Activated CD8-positive, alpha-beta memory T cell treated with anti-CD3 and anti-CD28 coated beads, Interleukin-2, amount 10 ng/mL, durations not matched to agents 7 days and 5 days (primary cell): ENCODE data around the gene FHOD1. TPM values are rescaled to one million over a fixed set of nuclear protein-coding genes. Genes with fewer than 3 reads are reported as not detected.

Source experiments
- ATAC-seq: fragments of 150-1000 bp; cut with Tn5 transposase; one replicate; pipeline ENCODE4 v1.10.0; 2021; ENCODE audit warnings: moderate library complexity
- CTCF ChIA-PET: fragments of 350-600 bp; sonication (Branson Sonifier 250); formaldehyde crosslinking; loops from one replicate; lab custom pipeline; 2021; ENCODE audit warnings: antibody characterized with exemption; lab: Charles Lee
- DNase-seq: peaks from one replicate; pipeline ENCODE4 v3.0.0-alpha.2; 2020
- H3K27ac Mint-ChIP-seq: one replicate; pipeline ENCODE4 v1.8.0; 2021; ENCODE audit warnings: mild to moderate bottlenecking, mixed read lengths
- H3K27me3 Mint-ChIP-seq: one replicate; pipeline ENCODE4 v1.8.0; 2021; ENCODE audit warnings: mixed read lengths
- H3K36me3 Mint-ChIP-seq: one replicate; pipeline ENCODE4 v1.8.0; 2021; ENCODE audit warnings: mild to moderate bottlenecking, mixed read lengths
- H3K4me1 Mint-ChIP-seq: one replicate; pipeline ENCODE4 v1.8.0; 2021; ENCODE audit warnings: mixed read lengths
- H3K4me3 Mint-ChIP-seq: one replicate; pipeline ENCODE4 v1.8.0; 2021; ENCODE audit warnings: mild to moderate bottlenecking, moderate library complexity, mixed read lengths
- H3K9me3 Mint-ChIP-seq: one replicate; pipeline ENCODE4 v1.8.0; 2022; ENCODE audit warnings: low read depth, mixed read lengths
- total RNA-seq, 2 experiments: library from RNA; stranded (reverse); gene quantifications; one replicate each; pipeline ENCODE4 v1.2.3, GENCODE V29; 2021

The FHOD1 gene
- total RNA-seq, 2 experiments from 2014 or later = 101 to 111 TPM

GRCh38 chr16:67230809-67231660, 16.2 kb downstream of the FHOD1 start:
- H3K36me3 Mint-ChIP-seq = peaks cover 30% of the 10 kb centered on the region
- H3K27me3 Mint-ChIP-seq = no peaks in the 10 kb centered on the region
- H3K27ac Mint-ChIP-seq = peak overlapping the region; percentile 54
- no peak overlapping the region for H3K4me3 Mint-ChIP-seq
- H3K4me1 Mint-ChIP-seq = peaks cover 26% of the 10 kb centered on the region
- CTCF ChIA-PET = interaction anchor here (1.3 to 1.5 kb wide), 2 partner anchors 12 to 16 kb away, joined by 4 to 6 read pairs; partner anchors contain the start of gene FHOD1
- no peak for DNase-seq
- ATAC-seq = no peak
- H3K9me3 Mint-ChIP-seq = no peaks in the 10 kb centered on the region

GRCh38 chr16:67229906-67230808, 17.1 kb downstream of the FHOD1 start:
- CTCF ChIA-PET = no interaction called here
- DNase-seq (no peak), ATAC-seq (no peak)
- Mint-ChIP-seq H3K4me3 (no peak overlapping the region), H3K36me3 (peaks cover 29% of the 10 kb centered on the region), H3K27me3 (no peaks in the 10 kb centered on the region), H3K4me1 (peaks cover 33% of the 10 kb centered on the region), H3K27ac (no peak overlapping the region), H3K9me3 (no peaks in the 10 kb centered on the region)

- ATAC-seq (no peak), DNase-seq (no peak)
- CTCF ChIA-PET = interaction anchor here (3.2 kb wide), 1 partner anchor 17 kb away, joined by 41 read pairs; the partner anchor contains the start of gene FHOD1
- Mint-ChIP-seq H3K4me1 (peaks cover 44% of the 10 kb centered on the region), H3K9me3 (no peaks in the 10 kb centered on the region), H3K36me3 (peaks cover 29% of the 10 kb centered on the region), H3K4me3 (no peak overlapping the region), H3K27me3 (no peaks in the 10 kb centered on the region), H3K27ac (no peak overlapping the region)
Measured at GRCh38 chr16:67228905-67229304, 18.4 kb downstream of the FHOD1 start.

- Mint-ChIP-seq H3K27me3 (no peaks in the 10 kb centered on the region), H3K4me1 (peaks cover 50% of the 10 kb centered on the region), H3K9me3 (no peaks in the 10 kb centered on the region), H3K4me3 (peak overlapping the region; percentile 98), H3K36me3 (peaks cover 29% of the 10 kb centered on the region), H3K27ac (peak overlapping the region; percentile 96)
- CTCF ChIA-PET = interaction anchor here (1.6 to 3.2 kb wide), 6 partner anchors 8 to 43 kb away, joined by 4 to 41 read pairs (median 8); partner anchors contain the start of genes E2F4, ELMO3 and FHOD1
- ATAC-seq (no peak), DNase-seq (no peak)
Measured at GRCh38 chr16:67228034-67228785, 19.1 kb downstream of the FHOD1 start.

- Mint-ChIP-seq H3K4me1 (peaks cover 50% of the 10 kb centered on the region), H3K27me3 (no peaks in the 10 kb centered on the region), H3K4me3 (peak overlapping the region; percentile 98), H3K9me3 (no peaks in the 10 kb centered on the region), H3K36me3 (peaks cover 27% of the 10 kb centered on the region), H3K27ac (peak overlapping the region; percentile 96)
- CTCF ChIA-PET = interaction anchor here (0.8 to 3.2 kb wide), 13 partner anchors 9 to 278 kb away, joined by 3 to 41 read pairs (median 5); partner anchors contain the start of genes E2F4, ELMO3, FBXL8 and FHOD1
- ATAC-seq (no peak), DNase-seq (no peak)
Measured at GRCh38 chr16:67227567-67227921, 19.7 kb downstream of the FHOD1 start.

- ATAC-seq (peak; percentile 98), DNase-seq (peak; percentile 100)
- H3K27me3 Mint-ChIP-seq = no peaks in the 10 kb centered on the region
- H3K36me3 Mint-ChIP-seq = peaks cover 24% of the 10 kb centered on the region
- H3K4me1 Mint-ChIP-seq = peaks cover 50% of the 10 kb centered on the region
- H3K9me3 Mint-ChIP-seq = no peaks in the 10 kb centered on the region
- peak within 1 kb of the TSS; percentile 96 for H3K27ac Mint-ChIP-seq
- H3K4me3 Mint-ChIP-seq = peak within 1 kb of the TSS; percentile 98
- CTCF ChIA-PET = interaction anchor here (0.8 to 3.2 kb wide), 21 partner anchors 9 to 280 kb away, joined by 3 to 41 read pairs (median 3); partner anchors contain the start of genes ATP6V0D1, E2F4, ELMO3 and FBXL8
Measured at GRCh38 chr16:67226804-67227566, 20.3 kb downstream of the FHOD1 start, which contains the start of gene TMEM208. Gene TMEM208 (plus strand): TSS chr16:67227130. CDS start chr16:67227219, 89 bp downstream.

- Mint-ChIP-seq H3K9me3 (no peaks in the 10 kb centered on the region), H3K36me3 (peaks cover 18% of the 10 kb centered on the region), H3K27me3 (no peaks in the 10 kb centered on the region), H3K4me1 (peaks cover 50% of the 10 kb centered on the region), H3K27ac (peak overlapping the region; percentile 96), H3K4me3 (peak overlapping the region; percentile 98)
- DNase-seq (no peak), ATAC-seq (no peak)
- CTCF ChIA-PET = interaction anchor here (0.8 to 3.2 kb wide), 19 partner anchors 8 to 279 kb away, joined by 3 to 41 read pairs (median 3); partner anchors contain the start of genes ATP6V0D1, E2F4, FBXL8 and FHOD1
Measured at GRCh38 chr16:67226295-67226803, 20.9 kb downstream of the FHOD1 start.

GRCh38 chr16:67223992-67224391, 23.3 kb downstream of the FHOD1 start:
- Mint-ChIP-seq H3K36me3 (peaks cover 3% of the 10 kb centered on the region), H3K27me3 (no peaks in the 10 kb centered on the region), H3K4me3 (no peak overlapping the region), H3K27ac (peak overlapping the region; percentile 13), H3K9me3 (no peaks in the 10 kb centered on the region), H3K4me1 (peaks cover 50% of the 10 kb centered on the region)
- DNase-seq (no peak), ATAC-seq (no peak)
- CTCF ChIA-PET = interaction anchor here (1.0 to 1.5 kb wide), 4 partner anchors 12 to 69 kb away, joined by 3 to 4 read pairs (median 4); no protein-coding TSS in a partner anchor

- Mint-ChIP-seq H3K36me3 (no peaks in the 10 kb centered on the region), H3K27ac (no peak overlapping the region)
- CTCF ChIA-PET = interaction anchor here (1.5 kb wide), 1 partner anchor 10 kb away, joined by 3 read pairs; the partner anchor contains the start of gene TMEM208
Measured at GRCh38 chr16:67216612-67217490, 30.4 kb downstream of the FHOD1 start.

GRCh38 chr16:67215706-67216105, 31.6 kb downstream of the FHOD1 start:
- no peak overlapping the region for H3K27ac Mint-ChIP-seq
- H3K36me3 Mint-ChIP-seq = no peaks in the 10 kb centered on the region
- CTCF ChIA-PET = no interaction called here
- ATAC-seq (no peak), DNase-seq (no peak)
- H3K27me3 Mint-ChIP-seq = no peaks in the 10 kb centered on the region
- H3K4me3 Mint-ChIP-seq = no peak overlapping the region
- H3K9me3 Mint-ChIP-seq = no peaks in the 10 kb centered on the region
- H3K4me1 Mint-ChIP-seq = no peaks in the 10 kb centered on the region

More at GRCh38 chr16:67216612-67217490, 30.4 kb downstream of the FHOD1 start:
- no peak for ATAC-seq
- no peak for DNase-seq
- H3K4me3 Mint-ChIP-seq = no peak overlapping the region
- H3K9me3 Mint-ChIP-seq = no peaks in the 10 kb centered on the region
- no peaks in the 10 kb centered on the region for H3K4me1 Mint-ChIP-seq
- H3K27me3 Mint-ChIP-seq = no peaks in the 10 kb centered on the region
